Loucy (cell line): ENCODE measurements around the gene HBE1.
"Not testable (repeated sequence)": the region's sequence is repeated elsewhere in the genome, so short reads cannot be mapped to it uniquely, and the experiment has no call there.

ENCODE experiments used
- EZH2phosphoT487 ChIP-seq: fragments of 200-600 bp; IDR thresholded peaks from 2 replicates; pipeline ENCODE4 v1.6.1; 2018; ENCODE audit warnings: antibody characterized with exemption, mild to moderate bottlenecking, moderate library complexity, borderline replicate concordance
- TF ChIP-seq, protein P1 (sequence below): fragments of 200-600 bp; sonication (generic); conservative IDR thresholded peaks from 2 replicates; pipeline ENCODE4 v1.5.1; 2014; ENCODE audit warnings: mild to moderate bottlenecking, antibody characterized with exemption, low read length

DNA sequence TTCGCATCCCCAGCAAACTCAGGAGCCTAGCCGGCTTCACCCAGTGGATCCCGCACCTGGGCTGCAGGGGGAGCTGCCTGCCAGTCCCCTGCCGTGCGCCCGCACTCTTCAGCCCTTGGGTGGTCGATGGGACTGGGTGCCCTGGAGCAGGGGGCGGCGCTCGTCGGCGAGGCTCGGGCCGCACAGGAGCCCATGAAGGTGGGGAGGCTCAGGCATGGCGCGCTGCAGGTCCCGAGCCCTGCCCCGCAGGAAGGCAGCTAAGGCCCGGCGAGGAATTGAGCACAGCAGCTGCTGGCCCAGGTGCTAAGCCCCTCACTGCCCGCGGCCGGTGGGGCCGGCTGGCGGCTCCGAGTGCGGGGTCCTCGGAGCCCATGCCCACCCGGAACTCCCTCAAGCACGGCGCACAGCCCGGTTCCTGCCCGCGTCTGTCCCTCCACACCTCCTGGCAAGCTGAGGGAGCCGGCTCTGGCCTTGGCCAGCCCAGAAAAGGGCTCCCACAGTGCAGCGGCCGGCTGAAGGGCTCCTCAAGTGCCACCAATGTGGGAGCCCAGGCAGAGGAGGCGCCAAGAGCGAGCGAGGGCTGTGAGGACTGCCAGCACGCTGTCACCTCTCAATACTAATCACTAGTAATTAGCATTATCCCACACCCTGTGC, 24.7 kb upstream of the HBE1 start:
- TF ChIP-seq, protein P1, sequence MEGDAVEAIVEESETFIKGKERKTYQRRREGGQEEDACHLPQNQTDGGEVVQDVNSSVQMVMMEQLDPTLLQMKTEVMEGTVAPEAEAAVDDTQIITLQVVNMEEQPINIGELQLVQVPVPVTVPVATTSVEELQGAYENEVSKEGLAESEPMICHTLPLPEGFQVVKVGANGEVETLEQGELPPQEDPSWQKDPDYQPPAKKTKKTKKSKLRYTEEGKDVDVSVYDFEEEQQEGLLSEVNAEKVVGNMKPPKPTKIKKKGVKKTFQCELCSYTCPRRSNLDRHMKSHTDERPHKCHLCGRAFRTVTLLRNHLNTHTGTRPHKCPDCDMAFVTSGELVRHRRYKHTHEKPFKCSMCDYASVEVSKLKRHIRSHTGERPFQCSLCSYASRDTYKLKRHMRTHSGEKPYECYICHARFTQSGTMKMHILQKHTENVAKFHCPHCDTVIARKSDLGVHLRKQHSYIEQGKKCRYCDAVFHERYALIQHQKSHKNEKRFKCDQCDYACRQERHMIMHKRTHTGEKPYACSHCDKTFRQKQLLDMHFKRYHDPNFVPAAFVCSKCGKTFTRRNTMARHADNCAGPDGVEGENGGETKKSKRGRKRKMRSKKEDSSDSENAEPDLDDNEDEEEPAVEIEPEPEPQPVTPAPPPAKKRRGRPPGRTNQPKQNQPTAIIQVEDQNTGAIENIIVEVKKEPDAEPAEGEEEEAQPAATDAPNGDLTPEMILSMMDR = not testable (repeated sequence)
- not testable (repeated sequence) for TF ChIP-seq EZH2phosphoT487
